DOHH2 (cell line): Measurements from ENCODE around the gene RBMS2.

ENCODE experiments used
- H3F3A ChIP-seq: fragments of 200-600 bp; sonication (generic), shearing (Covaris generic); 2 replicates; pipeline ENCODE4 v1.6.0; 2016; ENCODE audit warnings: antibody characterized with exemption, mild to moderate bottlenecking; ENCODE audit not compliant: control insufficient read depth, insufficient read depth
- H3K27ac ChIP-seq: fragments of 200-600 bp; sonication (generic); 2 replicates; pipeline ENCODE4 v1.5.1; 2014; ENCODE audit warnings: low read depth, mild to moderate bottlenecking, low read length, moderate library complexity
- H3K27me3 ChIP-seq: fragments of 200-600 bp; sonication (generic); 2 replicates; pipeline ENCODE4 v1.6.1; 2014; ENCODE audit warnings: mild to moderate bottlenecking, low read length, mixed read lengths; ENCODE audit not compliant: control insufficient read depth
- H3K36me3 ChIP-seq: fragments of 200-600 bp; sonication (generic); 2 replicates; pipeline ENCODE4 v1.6.1; 2014; ENCODE audit warnings: mild to moderate bottlenecking, low read length, moderate library complexity, mixed read lengths; ENCODE audit not compliant: control insufficient read depth
- H3K4me1 ChIP-seq: fragments of 200-600 bp; sonication (generic); 2 replicates; pipeline ENCODE4 v1.6.1; 2014; ENCODE audit warnings: mild to moderate bottlenecking, low read length, mixed read lengths; ENCODE audit not compliant: control insufficient read depth
- H3K4me2 ChIP-seq: fragments of 200-600 bp; sonication (generic); 2 replicates; pipeline ENCODE4 v1.6.0; 2014; ENCODE audit warnings: mild to moderate bottlenecking, low read length, moderate library complexity
- H3K4me3 ChIP-seq: fragments of 200-600 bp; sonication (generic); 2 replicates; pipeline ENCODE4 v1.5.1; 2014; ENCODE audit warnings: mild to moderate bottlenecking, low read length, mixed read lengths
- H3K79me2 ChIP-seq: fragments of 200-600 bp; sonication (generic); 2 replicates; pipeline ENCODE4 v1.6.1; 2014; ENCODE audit warnings: mild to moderate bottlenecking, low read length, mixed read lengths; ENCODE audit not compliant: control insufficient read depth
- H3K9me2 ChIP-seq: fragments of 200-600 bp; sonication (generic); replicated peaks from 2 replicates; pipeline ENCODE4 v1.6.1; 2014; ENCODE audit warnings: mild to moderate bottlenecking, low read length, mixed read lengths; ENCODE audit not compliant: control insufficient read depth
- H3K9me3 ChIP-seq: fragments of 200-600 bp; sonication (generic); 2 replicates; pipeline ENCODE4 v1.6.1; 2014; ENCODE audit warnings: antibody characterized with exemption, low read length, mixed read lengths; ENCODE audit not compliant: control insufficient read depth, insufficient read depth
- H4K20me1 ChIP-seq: fragments of 200-600 bp; sonication (generic); 2 replicates; pipeline ENCODE4 v1.6.0; 2014; ENCODE audit warnings: low read depth, mild to moderate bottlenecking, antibody characterized with exemption, low read length, moderate library complexity; ENCODE audit not compliant: control insufficient read depth, insufficient read depth
- CTCF ChIP-seq: fragments of 200-600 bp; sonication (generic); IDR thresholded peaks from one replicate; pipeline ENCODE4 v1.5.1; 2014; ENCODE audit warnings: antibody characterized with exemption, mild to moderate bottlenecking, low read depth, low read length; ENCODE audit not compliant: poor library complexity, severe bottlenecking
- EZH2phosphoT487 ChIP-seq: fragments of 200-600 bp; sonication (generic); IDR thresholded peaks from 2 replicates; pipeline ENCODE4 v1.6.1; 2017; ENCODE audit warnings: borderline replicate concordance, mild to moderate bottlenecking, antibody characterized with exemption, low read length, moderate library complexity, mixed read lengths

The RBMS2 gene

GRCh38 chr12:56599041-56599440, 77.4 kb downstream of the RBMS2 start:
- H3K36me3 ChIP-seq, result peaks cover 70% of the 10 kb centered on the region

GRCh38 chr12:56599797-56600196, 78.2 kb downstream of the RBMS2 start:
- H3F3A ChIP-seq, result peaks cover 2% of the 10 kb centered on the region
- no peak overlapping the region for H3K4me3 ChIP-seq
- no peaks in the 10 kb centered on the region for H3K9me3 ChIP-seq
- H3K4me1 ChIP-seq, result no peaks in the 10 kb centered on the region
- no peak overlapping the region for H3K4me2 ChIP-seq
- no peaks in the 10 kb centered on the region for H3K9me2 ChIP-seq
- peaks cover 77% of the 10 kb centered on the region for H3K36me3 ChIP-seq
- H3K27ac ChIP-seq, result no peak overlapping the region
- no peaks in the 10 kb centered on the region for H3K79me2 ChIP-seq
- H4K20me1 ChIP-seq, result no peaks in the 10 kb centered on the region
- TF ChIP-seq EZH2phosphoT487 (no peak), CTCF (no peak)
- no peaks in the 10 kb centered on the region for H3K27me3 ChIP-seq

More at GRCh38 chr12:56599041-56599440, 77.4 kb downstream of the RBMS2 start:
- no peak overlapping the region for H3K27ac ChIP-seq
- H3K4me2 ChIP-seq, result no peak overlapping the region
- no peaks in the 10 kb centered on the region for H3K9me2 ChIP-seq
- H3K27me3 ChIP-seq, result no peaks in the 10 kb centered on the region
- no peaks in the 10 kb centered on the region for H3K4me1 ChIP-seq
- H4K20me1 ChIP-seq, result no peaks in the 10 kb centered on the region
- peaks cover 2% of the 10 kb centered on the region for H3F3A ChIP-seq
- H3K4me3 ChIP-seq, result no peak overlapping the region
- H3K9me3 ChIP-seq, result no peaks in the 10 kb centered on the region
- TF ChIP-seq EZH2phosphoT487 (no peak), CTCF (no peak)
- no peaks in the 10 kb centered on the region for H3K79me2 ChIP-seq

GRCh38 chr12:56600753-56601152, 79.1 kb downstream of the RBMS2 start:
- Histone ChIP-seq H3K79me2 (no peaks in the 10 kb centered on the region), H3K9me2 (no peaks in the 10 kb centered on the region), H3K9me3 (no peaks in the 10 kb centered on the region), H3K4me1 (no peaks in the 10 kb centered on the region), H3K4me3 (no peak overlapping the region), H3K36me3 (peaks cover 85% of the 10 kb centered on the region), H3K4me2 (no peak overlapping the region), H3K27me3 (no peaks in the 10 kb centered on the region), H4K20me1 (no peaks in the 10 kb centered on the region), H3K27ac (no peak overlapping the region), H3F3A (peaks cover 2% of the 10 kb centered on the region; the same call in 1 of the 2 replicates)
- TF ChIP-seq CTCF (no peak), EZH2phosphoT487 (no peak)
